Psoas muscle (tissue), 8 donors: ENCODE measurements around the gene LAMTOR1. TPM values are rescaled to one million over a fixed set of nuclear protein-coding genes. Genes with fewer than 3 reads are reported as not detected.
"Not testable (repeated sequence)": the region's sequence is repeated elsewhere in the genome, so short reads cannot be mapped to it uniquely, and the experiment has no call there.

Source experiments
- ATAC-seq, 4 donors: fragments of 200-7000 bp; cut with Tn5 transposase; one replicate each; pipeline ENCODE4 v1.9.1; 2020; ENCODE audit warnings: moderate library complexity in 3 of 4, mild to moderate bottlenecking in 2 of 4
- DNase-seq, 2 donors: peaks; one replicate each; pipeline ENCODE4 v3.0.0-alpha.2; 2020
- H3K27ac ChIP-seq: fragments of 200-600 bp; one replicate; pipeline ENCODE4 v1.8.0; 2022
- H3K27me3 ChIP-seq, 3 donors: fragments of 200-600 bp in 1 of 3; one replicate each; pipeline versions ENCODE4 v1.6.1 to v1.8.0; 2013 to 2022; ENCODE audit warnings: low read length in 2 of 3, mild to moderate bottlenecking in 2 of 3, moderate library complexity in 1 of 3; ENCODE audit not compliant: insufficient read depth in 3 of 3
- H3K36me3 ChIP-seq, 2 donors: fragments of 200-600 bp in 1 of 2; one replicate each; pipeline versions ENCODE4 v1.6.1 to v1.8.0; 2013 to 2022; ENCODE audit warnings: low read depth in 1 of 2, mild to moderate bottlenecking in 1 of 2, moderate library complexity in 1 of 2; ENCODE audit not compliant: insufficient read depth in 1 of 2
- H3K4me1 ChIP-seq: fragments of 200-600 bp; one replicate; pipeline ENCODE4 v1.8.0; 2022
- H3K4me3 ChIP-seq: fragments of 200-600 bp; one replicate; pipeline ENCODE4 v1.8.0; 2022; ENCODE audit warnings: mild to moderate bottlenecking
- H3K9me3 ChIP-seq: fragments of 200-600 bp; one replicate; pipeline ENCODE4 v1.8.0; 2022
- CTCF ChIP-seq: fragments of 200-600 bp; IDR thresholded peaks from one replicate; pipeline ENCODE4 v1.8.0; 2022; ENCODE audit warnings: antibody characterized with exemption
- WGBS, 3 donors: extraction: QIAGEN DNeasy Blood & Tissue Kit; methylation state at CpG; one replicate each; pipeline versions ENCODE4 v1.1.6 to v1.1.7; 2013; 5-methylcytosine and 5-hydroxymethylcytosine counted together
- intact Hi-C, 2 donors: fragments of 100-400 bp; cut with DNase I; formaldehyde crosslinking; loops; one replicate each; pipeline versions ENCODE4 v1.11.0 to v1.14.2; 2022
- polyA plus RNA-seq, 3 donors: library from polyadenylated mRNA; stranded (reverse); fragments of 200-250 nt; gene quantifications; one replicate each; pipeline ENCODE4 v1.2.3, GENCODE V29; 2013
- total RNA-seq, 4 donors: library from RNA; stranded (reverse); fragmentation: NEBNext Ultra II Directional in 2 of 4; extraction: Animal tissue kit (Norgen Biotek cat#: 25700) in 2 of 4; gene quantifications; one replicate each; pipeline versions ENCODE4 v1.2.1 to v1.2.4, GENCODE V29; 2021 to 2023
- donor health status: healthy with polysubstance abuse.
- donor health status: DM: no; HTN: no; CAD: no; lungs with moderate emphysema.
- donor health status: Bipolar disorder and iron deficiency.
- donor health status: healthy.
- donor health status: DM: yes; HTN: yes; CAD: no.
- donor health status: DM: no; HTN: no; CAD: no.
- donor health status: DM: no; HTN: no; CAD: no.
- donor health status: DM: yes; HTN: yes; CAD: no.

Gene LAMTOR1
- total and polyA plus RNA-seq, 7 donors, result 74.9 to 223 (median 91.2) TPM

- ATAC-seq (no peak), DNase-seq (no peak)
- Histone ChIP-seq H3K27ac (no peak overlapping the region), H3K27me3 (peaks cover 0 to 3% (median 0%) of the 10 kb centered on the region in 3 donors), H3K4me1 (no peaks in the 10 kb centered on the region), H3K9me3 (no peaks in the 10 kb centered on the region), H3K4me3 (no peak overlapping the region), H3K36me3 (no peaks in the 10 kb centered on the region)
- TF ChIP-seq CTCF, result no peak
- WGBS, 3 donors, result 82 to 84% (median 83%) methylated on average over 13 to 14 of the region's 14 CpGs
- intact Hi-C loops, result no loop called here
Measured at GRCh38 chr11:72135891-72136683, 33.0 kb upstream of the LAMTOR1 start.

- H3K4me3 ChIP-seq, H3K4me1 ChIP-seq, H3K27ac ChIP-seq, H3K36me3 ChIP-seq, ATAC-seq, DNase-seq, intact Hi-C loops, H3K27me3 ChIP-seq, H3K9me3 ChIP-seq: not testable (repeated sequence)
- WGBS, 3 donors, result 84 to 93% (median 88%) methylated on average over 4 of the region's 4 CpGs
Measured at GRCh38 chr11:72135473-72135872, 32.4 kb upstream of the LAMTOR1 start, which contains the start of gene FOLR3. FOLR3 (plus strand) TSS chr11:72135725; CDS start chr11:72135953, 228 bp downstream.

- Histone ChIP-seq H3K36me3 (no peaks in the 10 kb centered on the region), H3K27me3 (peaks cover 0 to 3% (median 0%) of the 10 kb centered on the region in 3 donors), H3K9me3 (no peaks in the 10 kb centered on the region), H3K4me3 (no peak overlapping the region), H3K27ac (no peak overlapping the region), H3K4me1 (no peaks in the 10 kb centered on the region)
- intact Hi-C loops, result no loop called here
- 72 to 85% (median 84%) methylated on average over 2 of the region's 2 CpGs for WGBS, 3 donors
- ATAC-seq (no peak), DNase-seq (no peak)
- TF ChIP-seq CTCF, result no peak
Measured at GRCh38 chr11:72132646-72133045, 29.5 kb upstream of the LAMTOR1 start.

DNA sequence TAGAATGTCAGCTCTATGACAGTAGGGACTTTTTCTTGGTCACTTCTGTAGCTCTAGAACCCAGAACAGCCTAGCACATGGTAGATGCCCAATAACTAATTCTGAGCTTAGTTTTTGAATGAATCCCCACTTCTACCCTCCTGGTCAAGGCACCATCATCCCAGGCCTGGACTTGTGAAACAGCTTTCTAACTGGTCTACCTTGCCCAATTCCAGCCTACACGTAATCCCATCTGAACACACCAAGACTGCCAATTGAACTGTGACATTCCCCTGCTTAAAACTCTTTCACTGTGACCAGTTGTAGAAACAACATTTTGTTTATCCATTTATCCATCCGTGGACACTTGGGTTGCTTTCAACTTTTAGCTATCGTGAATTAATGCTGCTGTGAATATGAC is 26.3 kb upstream of the LAMTOR1 start:
- Histone ChIP-seq H3K9me3 (no peaks in the 10 kb centered on the region), H3K4me3 (no peak overlapping the region), H3K4me1 (no peaks in the 10 kb centered on the region), H3K36me3 (no peaks in the 10 kb centered on the region), H3K27ac (no peak overlapping the region), H3K27me3 (peaks cover 0 to 3% (median 0%) of the 10 kb centered on the region in 3 donors)
- intact Hi-C loops, result no loop called here
- 81 to 83% (median 82%) methylated on average over 3 of the region's 3 CpGs for WGBS, 3 donors
- DNase-seq (no peak), ATAC-seq (no peak)
- TF ChIP-seq CTCF, result no peak

GRCh38 chr11:72127923-72128322 is 24.8 kb upstream of the LAMTOR1 start:
- no peak for TF ChIP-seq CTCF
- intact Hi-C loops, result no loop called here
- H3K27ac ChIP-seq, result no peak overlapping the region
- no peak for DNase-seq
- WGBS, 3 donors, result 52 to 61% (median 60%) methylated on average over 2 of the region's 2 CpGs
- H3K27me3 ChIP-seq, result no peaks in the 10 kb centered on the region
- no peak overlapping the region for H3K4me3 ChIP-seq
- no peak for ATAC-seq
- no peaks in the 10 kb centered on the region for H3K9me3 ChIP-seq
- no peaks in the 10 kb centered on the region for H3K36me3 ChIP-seq
- H3K4me1 ChIP-seq, result no peaks in the 10 kb centered on the region
